H9 (cell line): ENCODE results near the gene LIMS2. TPM values are rescaled to one million over a fixed set of nuclear protein-coding genes. Genes with fewer than 3 reads are reported as not detected.

Experiments used
- DNase-seq: peaks from one replicate; pipeline ENCODE4 v3.0.0-alpha.2; 2017
- H2AFZ ChIP-seq: one replicate; pipeline ENCODE4 v1.6.1; 2013; ENCODE audit warnings: mild to moderate bottlenecking, low read length, control low read depth, moderate library complexity
- H2AK5ac ChIP-seq: 2 replicates; pipeline ENCODE4 v1.6.1; 2013; ENCODE audit warnings: low read length, control low read depth, mixed read lengths; ENCODE audit not compliant: insufficient read length
- H2BK120ac ChIP-seq: one replicate; pipeline ENCODE4 v1.6.1; 2013; ENCODE audit warnings: low read depth, mild to moderate bottlenecking, low read length, control low read depth, inconsistent platforms; ENCODE audit not compliant: poor library complexity, severe bottlenecking
- H2BK12ac ChIP-seq: 2 replicates; pipeline ENCODE4 v1.6.1; 2013; ENCODE audit warnings: low read length, control low read depth, mixed read lengths, low read depth; ENCODE audit not compliant: insufficient read length
- H2BK15ac ChIP-seq: 2 replicates; pipeline ENCODE4 v1.6.1; 2013; ENCODE audit warnings: low read depth, low read length, control low read depth
- H2BK20ac ChIP-seq: one replicate; pipeline ENCODE4 v1.6.1; 2013; ENCODE audit warnings: low read depth, mild to moderate bottlenecking, low read length, control low read depth, inconsistent platforms; ENCODE audit not compliant: poor library complexity, severe bottlenecking
- H2BK5ac ChIP-seq: 2 replicates; pipeline ENCODE4 v1.6.1; 2013; ENCODE audit warnings: low read length, control low read depth, mixed read lengths; ENCODE audit not compliant: insufficient read length
- H3K14ac ChIP-seq: 2 replicates; pipeline ENCODE4 v1.6.1; 2013; ENCODE audit warnings: low read length, control low read depth; ENCODE audit not compliant: insufficient read depth
- H3K18ac ChIP-seq: 2 replicates; pipeline ENCODE4 v1.6.1; 2013; ENCODE audit warnings: low read depth, mild to moderate bottlenecking, mixed read lengths, low read length, control low read depth; ENCODE audit not compliant: insufficient read length
- H3K23ac ChIP-seq: 2 replicates; pipeline ENCODE4 v1.6.1; 2013; ENCODE audit warnings: low read length, control low read depth, mixed read lengths, low read depth; ENCODE audit not compliant: insufficient read length
- H3K23me2 ChIP-seq: 2 replicates; pipeline ENCODE4 v1.6.1; 2013; ENCODE audit warnings: low read depth, mild to moderate bottlenecking, mixed read lengths, low read length, control low read depth; ENCODE audit not compliant: insufficient read length, poor library complexity, severe bottlenecking
- H3K27ac ChIP-seq: 2 replicates; pipeline ENCODE4 v1.5.1; 2013; ENCODE audit warnings: low read length, control low read depth, mixed read lengths, low read depth; ENCODE audit not compliant: insufficient read length
- H3K27me3 ChIP-seq: 2 replicates; pipeline ENCODE4 v1.6.1; 2013; ENCODE audit warnings: low read length, control low read depth, inconsistent platforms; ENCODE audit not compliant: insufficient read depth
- H3K4ac ChIP-seq: 2 replicates; pipeline ENCODE4 v1.6.1; 2013; ENCODE audit warnings: low read depth, mild to moderate bottlenecking, control low read depth, inconsistent platforms, low read length, moderate library complexity
- H3K4me1 ChIP-seq: 2 replicates; pipeline ENCODE4 v1.6.1; 2013; ENCODE audit warnings: low read length, control low read depth, inconsistent platforms; ENCODE audit not compliant: insufficient read depth
- H3K4me2 ChIP-seq: 2 replicates; pipeline ENCODE4 v1.6.1; 2013; ENCODE audit warnings: low read length, control low read depth, mixed read lengths; ENCODE audit not compliant: insufficient read length, insufficient read depth
- H3K56ac ChIP-seq: 2 replicates; pipeline ENCODE4 v1.6.1; 2013; ENCODE audit warnings: low read depth, mild to moderate bottlenecking, mixed read lengths, low read length, control low read depth; ENCODE audit not compliant: insufficient read length
- H3K79me1 ChIP-seq: 2 replicates; pipeline ENCODE4 v1.6.1; 2013; ENCODE audit warnings: low read depth, mild to moderate bottlenecking, moderate library complexity, low read length, control low read depth, inconsistent platforms; ENCODE audit not compliant: insufficient read depth, poor library complexity, severe bottlenecking
- H3K79me2 ChIP-seq: 2 replicates; pipeline ENCODE4 v1.6.1; 2013; ENCODE audit warnings: low read length, control low read depth, inconsistent platforms; ENCODE audit not compliant: insufficient read depth
- H3K9ac ChIP-seq: 2 replicates; pipeline ENCODE4 v1.6.1; 2013; ENCODE audit warnings: low read length, control low read depth, mixed read lengths; ENCODE audit not compliant: insufficient read length; ENCODE audit errors: extremely low read depth
- H3K9me3 ChIP-seq: one replicate; pipeline ENCODE4 v1.6.1; 2013; ENCODE audit warnings: low read depth, low read length, inconsistent platforms; ENCODE audit not compliant: control insufficient read depth
- H3T11ph ChIP-seq: one replicate; pipeline ENCODE4 v1.6.1; 2013; ENCODE audit warnings: mild to moderate bottlenecking, low read length, control low read depth, inconsistent platforms
- H4K20me1 ChIP-seq: one replicate; pipeline ENCODE4 v1.6.1; 2013; ENCODE audit not compliant: control insufficient read depth, insufficient read length, insufficient read depth
- H4K5ac ChIP-seq: 2 replicates; pipeline ENCODE4 v1.6.1; 2013; ENCODE audit warnings: low read depth, mild to moderate bottlenecking, mixed read lengths, low read length, control low read depth; ENCODE audit not compliant: insufficient read length
- H4K8ac ChIP-seq: replicated peaks from 2 replicates; pipeline ENCODE4 v1.6.1; 2013; ENCODE audit warnings: low read length, control low read depth, mixed read lengths, low read depth; ENCODE audit not compliant: insufficient read length
- H4K91ac ChIP-seq: 2 replicates; pipeline ENCODE4 v1.6.1; 2013; ENCODE audit warnings: low read depth, mild to moderate bottlenecking, moderate library complexity, mixed read lengths, low read length, control low read depth; ENCODE audit not compliant: insufficient read length
- H3K27ac Mint-ChIP-seq, 3 experiments: 2 replicates in 2 of 3; 3 replicates in 1 of 3; pipeline ENCODE4 v1.8.0; 2020 to 2021; ENCODE audit warnings: mixed read lengths in 3 of 3, mild to moderate bottlenecking in 1 of 3, moderate library complexity in 1 of 3
- H3K27me3 Mint-ChIP-seq: 2 replicates; pipeline ENCODE4 v1.8.0; 2021; ENCODE audit warnings: low read depth, mild to moderate bottlenecking, moderate library complexity, mixed read lengths
- H3K36me3 Mint-ChIP-seq, 3 experiments: 2 replicates in 2 of 3; 3 replicates in 1 of 3; pipeline ENCODE4 v1.8.0; 2020 to 2021; ENCODE audit warnings: low read depth in 3 of 3, mixed read lengths in 3 of 3; ENCODE audit not compliant: insufficient read depth in 1 of 3
- H3K4me1 Mint-ChIP-seq, 2 experiments: 2 replicates each; pipeline ENCODE4 v1.8.0; 2020; ENCODE audit warnings: mixed read lengths in 2 of 2
- H3K4me3 Mint-ChIP-seq, 2 experiments: 2 replicates in 1 of 2; 3 replicates in 1 of 2; pipeline ENCODE4 v1.8.0; 2020 to 2021; ENCODE audit warnings: mild to moderate bottlenecking in 2 of 2, mixed read lengths in 2 of 2, moderate library complexity in 1 of 2
- H3K9me3 Mint-ChIP-seq, 2 experiments: 2 replicates in 1 of 2; 3 replicates in 1 of 2; pipeline ENCODE4 v1.8.0; 2020; ENCODE audit warnings: mild to moderate bottlenecking in 2 of 2, mixed read lengths in 2 of 2, moderate library complexity in 1 of 2
- CTCF ChIP-seq: fragments of 200-600 bp; sonication (generic); conservative IDR thresholded peaks from 3 replicates; pipeline ENCODE4 v1.8.0; 2021; ENCODE audit warnings: antibody characterized with exemption, mild to moderate bottlenecking
- WGBS: extraction: QIAGEN DNeasy Blood & Tissue Kit; methylation state at CpG from one replicate; pipeline ENCODE4 v1.1.7; 2013; ENCODE audit warnings: missing lambda C conversion rate, low lambda C conversion rate, mixed read lengths; ENCODE audit not compliant: insufficient read length; ENCODE audit errors: extremely low coverage; 5-methylcytosine and 5-hydroxymethylcytosine counted together
- total RNA-seq: library from RNA; stranded (reverse); gene quantifications from 2 replicates; pipeline ENCODE4 v1.2.1, GENCODE V29; 2021

The LIMS2 gene
- total RNA-seq, 1 experiment from 2014 or later: 5.9 TPM

- Histone ChIP-seq H3K4me2 (no peak overlapping the region), H3K27me3 (no peaks in the 10 kb centered on the region), H4K5ac (no peak overlapping the region), H4K8ac (no peak overlapping the region), H3K23me2 (no peaks in the 10 kb centered on the region), H2BK20ac (no peak overlapping the region), H3K79me1 (no peaks in the 10 kb centered on the region), H3K14ac (no peak overlapping the region), H3K4me1 (no peaks in the 10 kb centered on the region), H3K27ac (no peak overlapping the region), H2BK120ac (no peak overlapping the region), H3K4ac (no peak overlapping the region), H2AK5ac (no peak overlapping the region), H3K9ac (no peak overlapping the region), H3K18ac (no peak overlapping the region), H2BK15ac (no peak overlapping the region), H3K23ac (no peak overlapping the region), H2BK12ac (no peak overlapping the region), H4K20me1 (no peaks in the 10 kb centered on the region), H2AFZ (no peak overlapping the region), H4K91ac (no peak overlapping the region), H2BK5ac (no peak overlapping the region), H3K79me2 (no peaks in the 10 kb centered on the region), H3T11ph (no peak overlapping the region), H3K9me3 (no peaks in the 10 kb centered on the region), H3K56ac (no peak overlapping the region)
- DNase-seq: no peak
- H3K4me3 Mint-ChIP-seq: no peak overlapping the region
- WGBS: no CpG with 5 or more reads among the region's 5 CpGs
- peaks cover 0 to 4% of the 10 kb centered on the region in 2 experiments; a peak in 2 of 4 replicates for H3K4me1 Mint-ChIP-seq
- no peak overlapping the region for H3K27ac Mint-ChIP-seq
- no peaks in the 10 kb centered on the region for H3K9me3 Mint-ChIP-seq
- H3K36me3 Mint-ChIP-seq: no peaks in the 10 kb centered on the region; a peak in 1 of 7 replicates
- no peak for TF ChIP-seq CTCF
- H3K27me3 Mint-ChIP-seq: peaks cover 4% of the 10 kb centered on the region
These were observed 51.0 kb downstream of the LIMS2 start for GRCh38 chr2:127624320-127624755.
